Rectal smooth muscle tissue (tissue), 1 donor: ENCODE data around the gene COL21A1.

Source experiments
- H3K27ac ChIP-seq: one replicate; pipeline ENCODE4 v1.7.0; 2013; ENCODE audit warnings: low read depth, low read length, inconsistent platforms
- H3K27me3 ChIP-seq: one replicate; pipeline ENCODE4 v1.7.0; 2013; ENCODE audit warnings: low read length; ENCODE audit not compliant: control insufficient read depth, insufficient read depth
- H3K36me3 ChIP-seq: one replicate; pipeline ENCODE4 v1.7.0; 2013; ENCODE audit warnings: low read length; ENCODE audit not compliant: control insufficient read depth, insufficient read depth
- H3K4me1 ChIP-seq: one replicate; pipeline ENCODE4 v1.7.0; 2013; ENCODE audit warnings: low read length; ENCODE audit not compliant: control insufficient read depth, insufficient read depth
- H3K4me3 ChIP-seq: one replicate; pipeline ENCODE4 v1.7.0; 2013; ENCODE audit warnings: low read length
- H3K9ac ChIP-seq: one replicate; pipeline ENCODE4 v1.7.0; 2013; ENCODE audit warnings: low read length

Gene COL21A1

DNA sequence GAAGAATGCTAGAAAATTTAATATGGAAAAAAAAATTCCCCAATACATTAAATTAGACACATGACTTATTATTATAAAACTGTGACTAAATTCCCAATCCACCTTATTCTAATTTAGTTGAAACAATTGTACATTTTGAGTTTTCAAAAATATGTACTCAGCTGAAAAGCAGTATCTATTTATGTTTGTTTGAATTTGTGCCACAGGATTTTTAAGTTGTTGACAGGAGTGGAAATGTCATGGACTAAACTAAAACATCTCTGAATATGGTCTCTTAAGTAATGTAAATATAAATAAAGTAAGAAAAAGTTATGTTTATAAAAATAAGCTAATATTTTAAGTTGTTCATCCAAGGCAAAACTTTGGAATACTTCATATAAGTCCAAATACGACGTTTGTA, 86.9 kb downstream of the COL21A1 start:
- H3K36me3 ChIP-seq, result no peaks in the 10 kb centered on the region
- no peak overlapping the region for H3K27ac ChIP-seq
- H3K27me3 ChIP-seq, result no peaks in the 10 kb centered on the region
- H3K4me1 ChIP-seq, result no peaks in the 10 kb centered on the region
- H3K9ac ChIP-seq, result no peak overlapping the region
- H3K4me3 ChIP-seq, result no peak overlapping the region

DNA sequence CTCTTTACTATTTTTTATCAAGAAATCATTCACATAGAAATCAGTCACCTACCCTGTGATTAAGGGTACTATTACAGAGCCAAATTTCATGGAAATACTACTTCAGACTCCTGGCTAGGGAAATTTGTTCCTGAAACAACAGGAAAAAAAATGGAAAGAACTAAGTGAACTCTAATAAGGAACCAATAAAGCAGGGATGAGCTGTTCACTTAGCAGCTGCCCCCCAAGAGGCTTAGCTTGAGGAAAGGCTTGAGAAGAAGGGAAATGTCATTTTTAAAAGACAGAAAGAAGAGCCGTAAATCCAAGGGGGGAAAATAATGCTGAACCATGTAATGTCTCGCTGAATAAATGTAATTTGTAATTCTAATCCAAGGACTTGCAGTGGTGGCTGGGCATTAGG, 88.8 kb downstream of the COL21A1 start:
- no peaks in the 10 kb centered on the region for H3K27me3 ChIP-seq
- no peaks in the 10 kb centered on the region for H3K4me1 ChIP-seq
- no peak overlapping the region for H3K27ac ChIP-seq
- H3K36me3 ChIP-seq, result no peaks in the 10 kb centered on the region
- no peak overlapping the region for H3K4me3 ChIP-seq
- H3K9ac ChIP-seq, result no peak overlapping the region

DNA sequence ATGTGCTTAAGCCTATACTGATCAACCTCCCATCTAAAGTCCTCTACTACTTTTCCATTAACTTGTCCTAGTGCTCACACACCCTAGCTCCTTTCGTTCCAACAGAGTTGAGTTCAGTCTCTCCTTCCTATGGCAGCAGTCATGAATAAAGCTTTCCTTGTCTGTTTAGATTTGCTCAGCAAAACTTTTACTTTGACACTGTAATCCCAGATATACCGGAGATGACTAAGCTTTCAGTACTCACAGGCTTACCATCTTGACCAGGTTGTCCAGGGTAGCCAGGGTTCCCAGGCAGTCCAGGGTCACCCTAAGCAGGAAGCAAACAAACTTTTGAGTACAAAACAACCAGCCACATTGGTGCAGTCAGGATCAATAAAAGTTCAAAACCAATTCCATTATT, 90.7 kb downstream of the COL21A1 start:
- Histone ChIP-seq H3K27ac (no peak overlapping the region), H3K27me3 (no peaks in the 10 kb centered on the region), H3K36me3 (no peaks in the 10 kb centered on the region), H3K4me3 (no peak overlapping the region), H3K9ac (no peak overlapping the region), H3K4me1 (no peaks in the 10 kb centered on the region)

DNA sequence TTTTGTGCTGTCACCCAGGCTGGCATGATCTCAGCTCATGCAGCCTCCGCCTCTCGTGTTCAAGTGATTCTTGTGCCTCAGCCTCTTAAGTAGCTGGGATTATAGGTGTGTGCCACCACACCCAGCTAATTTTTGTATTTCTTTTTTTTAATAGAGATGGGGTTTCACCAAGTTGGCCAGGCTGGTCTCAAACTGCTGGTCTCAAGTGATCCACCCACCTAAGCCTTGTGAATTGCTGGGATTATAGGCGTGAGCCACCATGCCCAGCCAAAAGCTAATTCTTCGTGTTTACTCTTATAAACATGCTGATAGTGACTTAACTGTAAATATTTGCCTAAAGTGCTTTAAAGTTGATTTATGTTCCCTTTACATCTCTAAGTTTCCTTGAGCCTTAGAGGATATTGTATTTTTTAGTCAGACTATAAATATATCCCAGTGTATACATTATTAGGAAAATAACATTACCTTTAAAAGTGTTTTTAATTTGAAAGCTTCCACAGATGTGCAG, 91.7 kb downstream of the COL21A1 start:
- H3K36me3 ChIP-seq, result no peaks in the 10 kb centered on the region
- H3K9ac ChIP-seq, result no peak overlapping the region
- H3K27ac ChIP-seq, result no peak overlapping the region
- H3K4me3 ChIP-seq, result no peak overlapping the region
- no peaks in the 10 kb centered on the region for H3K4me1 ChIP-seq
- H3K27me3 ChIP-seq, result no peaks in the 10 kb centered on the region

DNA sequence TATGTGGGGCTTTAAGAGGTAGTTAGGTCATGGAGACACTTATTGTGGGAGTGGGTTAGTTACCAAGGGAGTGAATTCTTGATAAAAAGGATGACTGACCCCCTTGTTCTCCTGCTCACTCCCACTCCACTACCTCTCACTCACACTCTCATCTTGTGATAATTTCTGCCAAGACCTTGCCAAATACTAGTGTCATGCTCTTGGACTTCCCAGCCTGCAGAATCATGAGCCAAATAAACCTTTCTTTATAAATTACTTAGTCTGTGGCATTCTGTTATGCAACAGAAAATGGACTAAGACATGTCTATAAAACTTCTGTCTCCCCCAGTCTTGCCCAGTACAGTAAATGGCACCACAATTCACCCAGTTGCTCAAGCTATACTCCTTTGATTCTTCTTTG, 93.3 kb downstream of the COL21A1 start:
- Histone ChIP-seq H3K27me3 (no peaks in the 10 kb centered on the region), H3K36me3 (no peaks in the 10 kb centered on the region), H3K4me3 (no peak overlapping the region), H3K4me1 (no peaks in the 10 kb centered on the region), H3K27ac (no peak overlapping the region), H3K9ac (no peak overlapping the region)

DNA sequence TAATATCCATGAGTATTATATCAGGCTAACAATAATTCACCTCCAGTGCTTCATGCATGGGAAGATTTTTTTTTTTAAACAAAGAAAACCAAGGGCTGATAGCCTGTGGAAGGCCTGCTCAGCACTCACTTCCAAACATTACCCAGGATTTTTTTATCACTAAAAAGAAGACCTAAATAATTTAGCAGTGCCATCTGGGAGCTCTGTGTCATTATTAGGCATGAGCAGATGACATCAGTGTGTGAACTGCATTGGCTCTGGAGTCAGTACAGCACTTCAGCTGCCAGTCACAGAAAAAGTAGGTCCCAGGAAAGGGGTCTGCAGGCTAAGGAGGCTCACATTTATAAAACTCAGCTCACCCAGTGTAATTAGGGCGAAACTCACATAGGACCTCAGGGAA, 94.8 kb downstream of the COL21A1 start:
- no peaks in the 10 kb centered on the region for H3K27me3 ChIP-seq
- no peaks in the 10 kb centered on the region for H3K4me1 ChIP-seq
- no peak overlapping the region for H3K27ac ChIP-seq
- H3K36me3 ChIP-seq, result no peaks in the 10 kb centered on the region
- no peak overlapping the region for H3K9ac ChIP-seq
- H3K4me3 ChIP-seq, result no peak overlapping the region

DNA sequence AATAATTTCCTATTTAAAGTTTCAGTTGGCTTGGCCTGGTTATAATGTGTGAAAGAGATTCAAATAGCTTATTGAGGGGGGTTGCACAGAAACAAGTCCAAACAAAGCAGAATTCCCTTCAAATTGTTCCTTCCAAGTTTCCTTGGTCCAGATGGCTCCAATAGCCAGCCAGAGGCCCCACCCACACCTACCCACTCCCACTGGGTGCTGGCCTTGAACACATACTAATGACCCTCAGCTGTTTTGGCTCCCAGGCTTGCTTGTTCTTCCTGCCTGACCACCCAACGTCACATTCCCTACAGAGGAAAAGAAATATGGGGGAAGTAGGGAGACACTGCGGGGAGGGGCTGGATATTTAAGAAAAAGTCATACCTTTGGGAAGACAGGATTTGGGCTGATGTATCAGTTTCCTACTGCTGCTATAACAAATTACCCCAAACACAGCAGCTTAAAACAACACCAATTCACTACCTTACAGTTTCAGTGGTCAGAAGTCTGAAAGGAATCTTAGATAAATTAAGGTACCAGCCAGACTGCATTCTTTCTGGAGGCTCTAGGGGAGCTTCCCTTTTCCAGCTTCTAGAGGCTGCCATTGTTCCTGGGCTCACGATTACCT, 95.7 kb downstream of the COL21A1 start:
- H3K36me3 ChIP-seq, result no peaks in the 10 kb centered on the region
- no peak overlapping the region for H3K4me3 ChIP-seq
- H3K27ac ChIP-seq, result no peak overlapping the region
- H3K4me1 ChIP-seq, result peaks cover 5% of the 10 kb centered on the region
- H3K9ac ChIP-seq, result no peak overlapping the region
- no peaks in the 10 kb centered on the region for H3K27me3 ChIP-seq

DNA sequence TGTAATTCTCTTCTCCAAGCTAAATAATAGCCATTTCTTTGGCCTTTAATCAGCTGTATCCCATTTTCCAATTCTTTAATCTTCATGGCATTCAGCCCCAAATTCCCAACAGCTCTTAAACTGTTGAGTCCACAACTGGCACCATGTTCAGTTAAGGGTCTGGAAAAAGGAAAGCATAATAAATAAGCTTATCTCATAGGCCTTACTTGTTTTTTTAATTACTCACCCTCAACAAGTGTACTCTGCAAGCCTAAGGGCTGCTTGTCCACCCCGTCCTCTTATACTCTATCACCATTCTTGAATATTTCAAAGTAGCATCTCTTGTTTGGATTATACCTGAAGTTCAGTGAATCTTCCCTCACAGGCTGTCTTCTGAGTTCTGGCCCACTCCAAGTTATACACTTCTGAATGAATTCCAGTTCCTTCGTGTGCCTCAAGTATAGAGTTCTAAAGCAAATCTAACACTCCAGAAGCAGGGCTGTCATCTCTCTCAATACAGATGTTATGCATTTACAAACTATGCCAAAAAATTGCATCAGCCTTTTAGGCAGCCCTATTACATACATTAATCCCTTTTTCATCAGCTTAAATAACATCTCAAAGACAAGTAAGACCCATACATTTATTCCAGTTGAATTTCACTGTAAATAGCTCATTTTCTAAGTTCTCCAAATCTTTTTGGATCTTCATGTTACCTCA, 98.7 kb downstream of the COL21A1 start:
- Histone ChIP-seq H3K4me1 (peaks cover 10% of the 10 kb centered on the region), H3K9ac (no peak overlapping the region), H3K27me3 (no peaks in the 10 kb centered on the region), H3K36me3 (no peaks in the 10 kb centered on the region), H3K4me3 (no peak overlapping the region), H3K27ac (no peak overlapping the region)

DNA sequence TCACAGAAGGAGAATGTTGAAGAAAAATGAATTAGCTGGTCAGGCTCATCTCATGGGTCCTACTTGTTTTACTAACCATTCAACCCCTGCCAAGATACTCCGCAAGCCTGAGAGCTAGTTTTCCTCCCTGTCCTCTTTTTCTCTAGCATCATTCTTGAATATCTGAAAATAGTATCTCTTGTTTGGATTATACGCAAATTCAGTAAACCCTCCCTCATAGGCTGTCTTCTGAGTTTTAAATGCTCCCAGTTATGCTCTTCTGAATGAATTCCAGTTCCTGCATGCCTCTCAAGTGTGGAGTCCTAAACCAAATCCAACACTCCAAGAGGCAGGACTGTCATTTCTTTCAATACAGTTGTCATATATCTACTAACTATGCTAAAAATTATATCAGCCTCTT, 99.6 kb downstream of the COL21A1 start:
- Histone ChIP-seq H3K27me3 (no peaks in the 10 kb centered on the region), H3K9ac (no peak overlapping the region), H3K36me3 (no peaks in the 10 kb centered on the region), H3K27ac (no peak overlapping the region), H3K4me3 (no peak overlapping the region), H3K4me1 (peaks cover 10% of the 10 kb centered on the region)

DNA sequence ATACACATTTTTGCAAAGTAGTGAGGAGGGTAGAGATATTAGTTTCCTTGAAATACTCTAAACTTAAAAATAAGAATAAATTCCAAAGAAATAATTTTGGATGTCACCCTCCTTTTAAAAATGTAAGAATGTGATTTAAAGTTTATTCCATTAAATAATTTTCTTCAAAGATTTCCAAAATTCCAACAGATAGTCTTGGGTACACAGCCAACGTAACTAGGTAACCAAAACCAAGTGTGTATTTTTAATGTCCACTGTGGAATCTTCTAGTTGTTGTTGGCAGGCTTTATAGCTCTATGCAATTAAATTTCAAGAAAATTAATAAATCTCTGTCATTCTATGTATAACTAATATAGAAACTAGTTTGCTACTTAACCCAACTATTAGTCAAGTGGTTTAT, 101.3 kb downstream of the COL21A1 start:
- Histone ChIP-seq H3K27ac (no peak overlapping the region), H3K36me3 (no peaks in the 10 kb centered on the region), H3K9ac (no peak overlapping the region), H3K4me3 (no peak overlapping the region), H3K27me3 (no peaks in the 10 kb centered on the region), H3K4me1 (peaks cover 10% of the 10 kb centered on the region)

DNA sequence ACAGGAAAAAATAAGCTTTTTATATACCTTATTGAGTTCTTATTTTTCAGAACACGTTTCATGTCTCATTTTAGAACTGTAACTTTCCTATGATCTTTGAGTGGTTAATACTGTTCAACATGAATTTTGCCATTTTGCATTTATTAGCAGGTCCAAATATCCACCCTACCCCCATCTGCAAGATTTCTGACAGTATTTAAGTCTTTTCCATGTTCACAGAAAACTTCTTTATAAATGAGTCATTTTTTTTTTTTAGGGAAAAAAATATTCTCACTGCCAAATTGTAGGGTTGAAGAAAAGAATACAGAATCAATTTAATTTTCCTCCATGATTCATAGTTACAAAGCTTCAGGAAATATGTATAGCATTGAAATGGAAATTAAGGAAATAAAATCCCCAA, 101.8 kb downstream of the COL21A1 start:
- Histone ChIP-seq H3K27me3 (no peaks in the 10 kb centered on the region), H3K27ac (no peak overlapping the region), H3K36me3 (no peaks in the 10 kb centered on the region), H3K4me1 (peaks cover 10% of the 10 kb centered on the region), H3K9ac (no peak overlapping the region), H3K4me3 (no peak overlapping the region)

DNA sequence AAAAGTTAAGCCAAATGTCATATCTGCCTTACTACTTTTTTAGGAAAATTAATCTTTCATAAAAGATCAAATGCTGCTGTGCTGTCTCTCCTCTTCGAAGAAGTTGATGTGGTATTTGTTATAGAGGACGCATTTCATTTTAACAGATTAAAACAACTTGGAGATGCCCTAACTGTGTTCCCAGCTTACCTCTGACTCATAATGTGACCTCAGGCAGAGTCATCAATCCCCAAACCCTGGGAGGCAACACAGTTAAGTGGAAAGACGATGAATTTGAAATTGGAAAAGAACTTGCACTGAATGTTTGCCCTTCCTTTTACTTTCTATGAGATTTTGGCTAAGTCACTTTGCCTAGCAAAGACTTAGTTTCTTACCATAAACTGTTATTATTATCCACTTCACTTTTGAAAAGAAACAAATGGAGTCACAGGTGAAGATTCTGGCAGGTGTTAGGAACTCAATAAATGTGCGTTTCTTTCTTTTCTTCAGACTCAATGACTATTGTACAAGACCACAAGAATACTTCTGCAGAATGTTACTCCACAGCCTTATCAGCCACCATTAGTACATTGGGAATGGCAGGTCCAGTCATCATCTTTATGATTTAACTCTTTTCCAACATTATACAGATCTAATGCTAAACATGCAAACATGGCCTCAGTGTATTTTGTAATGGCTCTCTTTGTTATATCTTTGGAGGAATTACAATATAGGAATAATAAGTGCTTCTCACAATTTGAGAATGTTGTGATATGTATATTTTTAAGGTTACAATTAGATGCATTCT, 102.6 kb downstream of the COL21A1 start:
- Histone ChIP-seq H3K27ac (no peak overlapping the region), H3K36me3 (no peaks in the 10 kb centered on the region), H3K4me3 (no peak overlapping the region), H3K27me3 (no peaks in the 10 kb centered on the region), H3K4me1 (peaks cover 10% of the 10 kb centered on the region), H3K9ac (no peak overlapping the region)
